ENCODE data around the gene SLA2. TPM values are rescaled to one million over a fixed set of nuclear protein-coding genes. Genes with fewer than 3 reads are reported as not detected.

Gene SLA2
- polyA plus RNA-seq, 1 donor from 2014 or later, result 0.33 TPM

GRCh38 chr20:36687850-36688249 is 41.9 kb upstream of the SLA2 start:
- H2AFZ ChIP-seq (ENCODE audit: low read depth, low read length), result no peak overlapping the region
- H4K20me1 ChIP-seq (ENCODE audit: insufficient read depth), result no peaks in the 10 kb centered on the region
- H3K4me2 ChIP-seq (ENCODE audit: low read length), result no peak overlapping the region
- no peak for TF ChIP-seq TAF1 (IDR thresholded peaks at IDR 0.05; ENCODE audit: low read depth)
- no peak for TF ChIP-seq POLR2AphosphoS5 (IDR thresholded peaks at IDR 0.05)
- no peak for TF ChIP-seq RAD21 (conservative IDR thresholded peaks at IDR 0.05)
- no peak for TF ChIP-seq MXI1 (conservative IDR thresholded peaks at IDR 0.05; ENCODE audit: poor library complexity, severe bottlenecking)
- TF ChIP-seq REST (IDR thresholded peaks at IDR 0.05; ENCODE audit: borderline replicate concordance), result no peak
- no peak for TF ChIP-seq CTCF (IDR thresholded peaks at IDR 0.05; ENCODE audit: poor library complexity, severe bottlenecking)
- TF ChIP-seq EZH2 (IDR thresholded peaks at IDR 0.05; ENCODE audit: borderline replicate concordance, insufficient read depth, low read length, poor library complexity, severe bottlenecking), result no peak
- TF ChIP-seq EP300 (conservative IDR thresholded peaks at IDR 0.05; ENCODE audit: poor library complexity, severe bottlenecking), result no peak
- no peak for TF ChIP-seq SMC3 (conservative IDR thresholded peaks at IDR 0.05; ENCODE audit: poor library complexity)
- H3K9me2 ChIP-seq (ENCODE audit: insufficient read depth, low read length), result no peaks in the 10 kb centered on the region
- H3K9ac ChIP-seq (ENCODE audit: low read length), result no peak overlapping the region
- H3K79me2 ChIP-seq (replicated peaks; ENCODE audit: insufficient read depth, low read length), result no peaks in the 10 kb centered on the region
- no peaks in the 10 kb centered on the region for H3K36me3 ChIP-seq (ENCODE audit: insufficient read depth, low read length)
- no peak overlapping the region for H3K4me3 ChIP-seq (ENCODE audit: low read length)
- H3K27ac ChIP-seq (ENCODE audit: low read length), result no peak overlapping the region
- H3K27me3 ChIP-seq (ENCODE audit: insufficient read depth, low read depth, low read length), result no peaks in the 10 kb centered on the region
- H3K9me3 ChIP-seq (ENCODE audit: low read length), result no peaks in the 10 kb centered on the region
- no peaks in the 10 kb centered on the region for H3F3A ChIP-seq (ENCODE audit: insufficient read depth, low read length, poor library complexity, severe bottlenecking)

- Histone ChIP-seq H3K9me2 (ENCODE audit: insufficient read depth, low read length) (no peaks in the 10 kb centered on the region), H3K4me3 (ENCODE audit: low read length) (no peak overlapping the region), H2AFZ (ENCODE audit: low read depth, low read length) (no peak overlapping the region), H3K9ac (ENCODE audit: low read length) (no peak overlapping the region), H4K20me1 (ENCODE audit: insufficient read depth) (no peaks in the 10 kb centered on the region), H3K36me3 (ENCODE audit: insufficient read depth, low read length) (no peaks in the 10 kb centered on the region), H3K9me3 (ENCODE audit: low read length) (no peaks in the 10 kb centered on the region), H3K4me2 (ENCODE audit: low read length) (no peak overlapping the region), H3F3A (ENCODE audit: insufficient read depth, low read length, poor library complexity, severe bottlenecking) (no peaks in the 10 kb centered on the region), H3K79me2 (replicated peaks; ENCODE audit: insufficient read depth, low read length) (no peaks in the 10 kb centered on the region), H3K27ac (ENCODE audit: low read length) (no peak overlapping the region), H3K27me3 (ENCODE audit: insufficient read depth, low read depth, low read length) (no peaks in the 10 kb centered on the region)
- TF ChIP-seq RAD21 (conservative IDR thresholded peaks at IDR 0.05) (no peak), EP300 (conservative IDR thresholded peaks at IDR 0.05; ENCODE audit: poor library complexity, severe bottlenecking) (no peak), REST (IDR thresholded peaks at IDR 0.05; ENCODE audit: borderline replicate concordance) (no peak), TAF1 (IDR thresholded peaks at IDR 0.05; ENCODE audit: low read depth) (no peak), POLR2AphosphoS5 (IDR thresholded peaks at IDR 0.05) (no peak), SMC3 (conservative IDR thresholded peaks at IDR 0.05; ENCODE audit: poor library complexity) (no peak), EZH2 (IDR thresholded peaks at IDR 0.05; ENCODE audit: borderline replicate concordance, insufficient read depth, low read length, poor library complexity, severe bottlenecking) (no peak), CTCF (IDR thresholded peaks at IDR 0.05; ENCODE audit: poor library complexity, severe bottlenecking) (no peak), MXI1 (conservative IDR thresholded peaks at IDR 0.05; ENCODE audit: poor library complexity, severe bottlenecking) (no peak)
Measured at GRCh38 chr20:36686944-36687343, 40.9 kb upstream of the SLA2 start.

Data from neural cell (in vitro differentiated cells).